ENCODE results near the gene GPR17.

GPR17 gene

GRCh38 chr2:127673291-127674069, 27.5 kb downstream of the GPR17 start:
- Histone ChIP-seq H3K27me3 (ENCODE audit: control insufficient read depth in 1 of 2, insufficient read depth in 2 of 2, low read length in 2 of 2) (no peaks in the 10 kb centered on the region), H3K4me1 (ENCODE audit: insufficient read depth, low read length) (peaks cover 49% of the 10 kb centered on the region), H3K9ac (ENCODE audit: low read length) (peak overlapping the region; percentile 100), H3K36me3 (ENCODE audit: insufficient read depth, low read length) (peaks cover 24% of the 10 kb centered on the region), H3K27ac (ENCODE audit: low read depth, low read length) (peak overlapping the region; percentile 94), H3K4me3 (ENCODE audit: low read depth in 1 of 2, low read length in 2 of 2) (peak overlapping the region; percentile 88 to 95), H3K9me3 (ENCODE audit: low read length) (no peaks in the 10 kb centered on the region)

- Histone ChIP-seq H3K36me3 (ENCODE audit: insufficient read depth, low read length) (peaks cover 24% of the 10 kb centered on the region), H3K9me3 (ENCODE audit: low read length) (no peaks in the 10 kb centered on the region), H3K27me3 (ENCODE audit: control insufficient read depth in 1 of 2, insufficient read depth in 2 of 2, low read length in 2 of 2) (no peaks in the 10 kb centered on the region), H3K4me1 (ENCODE audit: insufficient read depth, low read length) (peaks cover 46% of the 10 kb centered on the region), H3K27ac (ENCODE audit: low read depth, low read length) (peak overlapping the region; percentile 94), H3K9ac (ENCODE audit: low read length) (peak overlapping the region; percentile 100), H3K4me3 (ENCODE audit: low read depth in 1 of 2, low read length in 2 of 2) (peak overlapping the region; percentile 88 to 95)
Observed at GRCh38 chr2:127674241-127675209, 28.6 kb downstream of the GPR17 start.

GRCh38 chr2:127675331-127676261, 29.6 kb downstream of the GPR17 start, which contains the start of gene LIMS2:
Gene LIMS2 (minus strand): TSS chr2:127675530. CDS start chr2:127675024, 506 bp downstream.
- H3K4me3 ChIP-seq (ENCODE audit: low read depth in 1 of 2, low read length in 2 of 2) = peak within 1 kb of the TSS; percentile 88 to 95
- peaks cover 42% of the 10 kb centered on the region for H3K4me1 ChIP-seq (ENCODE audit: insufficient read depth, low read length)
- H3K36me3 ChIP-seq (ENCODE audit: insufficient read depth, low read length) = peaks cover 20% of the 10 kb centered on the region
- H3K27ac ChIP-seq (ENCODE audit: low read depth, low read length) = peak within 1 kb of the TSS; percentile 94
- peak within 1 kb of the TSS; percentile 100 for H3K9ac ChIP-seq (ENCODE audit: low read length)
- H3K27me3 ChIP-seq (ENCODE audit: control insufficient read depth in 1 of 2, insufficient read depth in 2 of 2, low read length in 2 of 2) = no peaks in the 10 kb centered on the region
- no peaks in the 10 kb centered on the region for H3K9me3 ChIP-seq (ENCODE audit: low read length)

- Histone ChIP-seq H3K36me3 (ENCODE audit: insufficient read depth, low read length) (peaks cover 10% of the 10 kb centered on the region), H3K27me3 (ENCODE audit: control insufficient read depth in 1 of 2, insufficient read depth in 2 of 2, low read length in 2 of 2) (no peaks in the 10 kb centered on the region), H3K9ac (ENCODE audit: low read length) (no peak overlapping the region), H3K27ac (ENCODE audit: low read depth, low read length) (peak overlapping the region; percentile 77), H3K4me3 (ENCODE audit: low read depth in 1 of 2, low read length in 2 of 2) (peak overlapping the region in 1 of 2 donors; percentile 35), H3K9me3 (ENCODE audit: low read length) (no peaks in the 10 kb centered on the region), H3K4me1 (ENCODE audit: insufficient read depth, low read length) (peaks cover 42% of the 10 kb centered on the region)
Observed at GRCh38 chr2:127676906-127677305, 31.0 kb downstream of the GPR17 start.

GRCh38 chr2:127678531-127678930, 32.6 kb downstream of the GPR17 start:
- H3K27me3 ChIP-seq (ENCODE audit: control insufficient read depth in 1 of 2, insufficient read depth in 2 of 2, low read length in 2 of 2) = no peaks in the 10 kb centered on the region
- no peak overlapping the region for H3K27ac ChIP-seq (ENCODE audit: low read depth, low read length)
- no peaks in the 10 kb centered on the region for H3K36me3 ChIP-seq (ENCODE audit: insufficient read depth, low read length)
- H3K9me3 ChIP-seq (ENCODE audit: low read length) = no peaks in the 10 kb centered on the region
- no peak overlapping the region for H3K9ac ChIP-seq (ENCODE audit: low read length)
- H3K4me3 ChIP-seq (ENCODE audit: low read depth in 1 of 2, low read length in 2 of 2) = no peak overlapping the region
- H3K4me1 ChIP-seq (ENCODE audit: insufficient read depth, low read length) = peaks cover 53% of the 10 kb centered on the region

- H3K4me1 ChIP-seq (ENCODE audit: insufficient read depth, low read length) = peaks cover 57% of the 10 kb centered on the region
- H3K9ac ChIP-seq (ENCODE audit: low read length) = no peak overlapping the region
- H3K27ac ChIP-seq (ENCODE audit: low read depth, low read length) = no peak overlapping the region
- no peak overlapping the region for H3K4me3 ChIP-seq (ENCODE audit: low read depth in 1 of 2, low read length in 2 of 2)
- H3K27me3 ChIP-seq (ENCODE audit: control insufficient read depth in 1 of 2, insufficient read depth in 2 of 2, low read length in 2 of 2) = no peaks in the 10 kb centered on the region
- H3K9me3 ChIP-seq (ENCODE audit: low read length) = no peaks in the 10 kb centered on the region
- no peaks in the 10 kb centered on the region for H3K36me3 ChIP-seq (ENCODE audit: insufficient read depth, low read length)
Observed at GRCh38 chr2:127678991-127679390, 33.0 kb downstream of the GPR17 start.

- Histone ChIP-seq H3K4me3 (ENCODE audit: low read depth in 1 of 2, low read length in 2 of 2) (no peak overlapping the region), H3K9ac (ENCODE audit: low read length) (no peak overlapping the region), H3K4me1 (ENCODE audit: insufficient read depth, low read length) (peaks cover 57% of the 10 kb centered on the region), H3K27ac (ENCODE audit: low read depth, low read length) (peak overlapping the region; percentile 61), H3K36me3 (ENCODE audit: insufficient read depth, low read length) (no peaks in the 10 kb centered on the region), H3K27me3 (ENCODE audit: control insufficient read depth in 1 of 2, insufficient read depth in 2 of 2, low read length in 2 of 2) (no peaks in the 10 kb centered on the region), H3K9me3 (ENCODE audit: low read length) (no peaks in the 10 kb centered on the region)
Observed at GRCh38 chr2:127679680-127680361, 33.9 kb downstream of the GPR17 start.

GRCh38 chr2:127680706-127681287, 34.8 kb downstream of the GPR17 start:
- H3K4me3 ChIP-seq (ENCODE audit: low read depth in 1 of 2, low read length in 2 of 2) = peak overlapping the region; percentile 11 to 57
- H3K9ac ChIP-seq (ENCODE audit: low read length) = peak overlapping the region; percentile 10
- H3K27ac ChIP-seq (ENCODE audit: low read depth, low read length) = peak overlapping the region; percentile 90
- no peaks in the 10 kb centered on the region for H3K9me3 ChIP-seq (ENCODE audit: low read length)
- no peaks in the 10 kb centered on the region for H3K27me3 ChIP-seq (ENCODE audit: control insufficient read depth in 1 of 2, insufficient read depth in 2 of 2, low read length in 2 of 2)
- peaks cover 60% of the 10 kb centered on the region for H3K4me1 ChIP-seq (ENCODE audit: insufficient read depth, low read length)
- H3K36me3 ChIP-seq (ENCODE audit: insufficient read depth, low read length) = no peaks in the 10 kb centered on the region

GRCh38 chr2:127681288-127681804, 35.4 kb downstream of the GPR17 start:
- H3K9me3 ChIP-seq (ENCODE audit: low read length) = no peaks in the 10 kb centered on the region
- H3K27ac ChIP-seq (ENCODE audit: low read depth, low read length) = peak overlapping the region; percentile 90
- H3K27me3 ChIP-seq (ENCODE audit: control insufficient read depth in 1 of 2, insufficient read depth in 2 of 2, low read length in 2 of 2) = no peaks in the 10 kb centered on the region
- no peaks in the 10 kb centered on the region for H3K36me3 ChIP-seq (ENCODE audit: insufficient read depth, low read length)
- peak overlapping the region; percentile 10 for H3K9ac ChIP-seq (ENCODE audit: low read length)
- peak overlapping the region; percentile 11 to 57 for H3K4me3 ChIP-seq (ENCODE audit: low read depth in 1 of 2, low read length in 2 of 2)
- peaks cover 60% of the 10 kb centered on the region for H3K4me1 ChIP-seq (ENCODE audit: insufficient read depth, low read length)

Measured in muscle layer of colon (tissue), 2 donors.